ENCODE measurements around the gene MITF.

The MITF gene

DNA sequence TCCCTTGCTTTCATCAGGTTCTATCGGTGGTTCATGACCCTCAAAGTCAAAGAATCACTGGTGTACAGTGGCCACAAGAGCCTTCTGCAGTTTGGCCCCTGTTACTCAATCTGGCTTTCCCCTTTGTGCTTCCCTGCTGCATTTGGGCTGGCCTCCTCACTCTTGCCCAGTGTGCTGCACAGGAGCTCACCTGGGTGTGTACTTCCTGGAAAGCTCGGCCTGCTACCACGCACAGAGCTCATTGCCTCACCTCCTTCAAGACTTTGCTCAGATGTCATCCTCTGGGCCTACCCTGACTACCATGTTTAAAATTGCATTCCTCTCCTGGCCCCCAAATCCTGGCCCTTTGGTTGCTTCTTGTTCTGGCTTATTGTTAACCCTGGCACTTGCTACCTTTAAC is 90.9 kb downstream of the MITF start:
- H3K9me2 ChIP-seq (replicated peaks; ENCODE audit: control insufficient read depth, low read length) = no peaks in the 10 kb centered on the region
- H3K36me3 ChIP-seq (ENCODE audit: control insufficient read depth, low read length) = no peaks in the 10 kb centered on the region
- H3F3A ChIP-seq (ENCODE audit: control insufficient read depth, insufficient read depth) = no peaks in the 10 kb centered on the region
- H3K27ac ChIP-seq (ENCODE audit: low read depth, low read length) = no peak overlapping the region
- H3K4me2 ChIP-seq (ENCODE audit: low read length) = no peak overlapping the region
- H3K4me1 ChIP-seq (ENCODE audit: control insufficient read depth, low read length) = no peaks in the 10 kb centered on the region
- no peaks in the 10 kb centered on the region for H3K9me3 ChIP-seq (ENCODE audit: control insufficient read depth, insufficient read depth, low read length)
- H3K4me3 ChIP-seq (ENCODE audit: low read length) = no peak overlapping the region
- no peaks in the 10 kb centered on the region for H4K20me1 ChIP-seq (ENCODE audit: control insufficient read depth, insufficient read depth, low read depth, low read length)
- no peaks in the 10 kb centered on the region for H3K27me3 ChIP-seq (ENCODE audit: control insufficient read depth, low read length)
- H3K79me2 ChIP-seq (ENCODE audit: control insufficient read depth, low read length) = no peaks in the 10 kb centered on the region
- no peak for TF ChIP-seq EZH2phosphoT487 (IDR thresholded peaks at IDR 0.05; ENCODE audit: borderline replicate concordance, low read length)
- TF ChIP-seq, protein P1, sequence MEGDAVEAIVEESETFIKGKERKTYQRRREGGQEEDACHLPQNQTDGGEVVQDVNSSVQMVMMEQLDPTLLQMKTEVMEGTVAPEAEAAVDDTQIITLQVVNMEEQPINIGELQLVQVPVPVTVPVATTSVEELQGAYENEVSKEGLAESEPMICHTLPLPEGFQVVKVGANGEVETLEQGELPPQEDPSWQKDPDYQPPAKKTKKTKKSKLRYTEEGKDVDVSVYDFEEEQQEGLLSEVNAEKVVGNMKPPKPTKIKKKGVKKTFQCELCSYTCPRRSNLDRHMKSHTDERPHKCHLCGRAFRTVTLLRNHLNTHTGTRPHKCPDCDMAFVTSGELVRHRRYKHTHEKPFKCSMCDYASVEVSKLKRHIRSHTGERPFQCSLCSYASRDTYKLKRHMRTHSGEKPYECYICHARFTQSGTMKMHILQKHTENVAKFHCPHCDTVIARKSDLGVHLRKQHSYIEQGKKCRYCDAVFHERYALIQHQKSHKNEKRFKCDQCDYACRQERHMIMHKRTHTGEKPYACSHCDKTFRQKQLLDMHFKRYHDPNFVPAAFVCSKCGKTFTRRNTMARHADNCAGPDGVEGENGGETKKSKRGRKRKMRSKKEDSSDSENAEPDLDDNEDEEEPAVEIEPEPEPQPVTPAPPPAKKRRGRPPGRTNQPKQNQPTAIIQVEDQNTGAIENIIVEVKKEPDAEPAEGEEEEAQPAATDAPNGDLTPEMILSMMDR (IDR thresholded peaks at IDR 0.05; ENCODE audit: low read depth, low read length, poor library complexity, severe bottlenecking) = no peak

DNA sequence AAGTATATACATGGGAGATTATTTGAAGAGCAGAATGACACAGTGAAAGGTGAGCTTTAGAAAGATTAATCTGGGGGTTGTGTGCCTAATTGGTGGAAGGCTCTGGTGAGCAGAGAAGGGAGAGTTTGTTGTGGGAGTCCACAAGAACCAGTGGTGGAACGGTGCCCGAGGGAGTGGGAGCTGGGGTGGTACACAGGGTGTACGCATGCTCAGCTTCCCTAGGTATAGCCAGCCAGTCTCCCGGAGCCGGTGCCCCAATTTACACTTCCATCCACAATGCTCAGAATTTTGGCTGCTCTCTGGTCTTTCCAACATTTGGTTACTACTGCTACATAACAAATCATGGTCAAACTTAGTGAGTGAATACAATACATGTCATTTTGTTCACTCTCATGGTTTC is 92.5 kb downstream of the MITF start:
- no peaks in the 10 kb centered on the region for H3K36me3 ChIP-seq (ENCODE audit: control insufficient read depth, low read length)
- no peak overlapping the region for H3K27ac ChIP-seq (ENCODE audit: low read depth, low read length)
- no peak overlapping the region for H3K4me2 ChIP-seq (ENCODE audit: low read length)
- no peaks in the 10 kb centered on the region for H3K4me1 ChIP-seq (ENCODE audit: control insufficient read depth, low read length)
- TF ChIP-seq, protein P1 (IDR thresholded peaks at IDR 0.05; ENCODE audit: low read depth, low read length, poor library complexity, severe bottlenecking) = no peak
- no peak for TF ChIP-seq EZH2phosphoT487 (IDR thresholded peaks at IDR 0.05; ENCODE audit: borderline replicate concordance, low read length)
- H3K27me3 ChIP-seq (ENCODE audit: control insufficient read depth, low read length) = no peaks in the 10 kb centered on the region
- no peaks in the 10 kb centered on the region for H4K20me1 ChIP-seq (ENCODE audit: control insufficient read depth, insufficient read depth, low read depth, low read length)
- H3K4me3 ChIP-seq (ENCODE audit: low read length) = no peak overlapping the region
- H3K9me3 ChIP-seq (ENCODE audit: control insufficient read depth, insufficient read depth, low read length) = no peaks in the 10 kb centered on the region
- H3K79me2 ChIP-seq (ENCODE audit: control insufficient read depth, low read length) = no peaks in the 10 kb centered on the region
- no peaks in the 10 kb centered on the region for H3F3A ChIP-seq (ENCODE audit: control insufficient read depth, insufficient read depth)
- no peaks in the 10 kb centered on the region for H3K9me2 ChIP-seq (replicated peaks; ENCODE audit: control insufficient read depth, low read length)

DNA sequence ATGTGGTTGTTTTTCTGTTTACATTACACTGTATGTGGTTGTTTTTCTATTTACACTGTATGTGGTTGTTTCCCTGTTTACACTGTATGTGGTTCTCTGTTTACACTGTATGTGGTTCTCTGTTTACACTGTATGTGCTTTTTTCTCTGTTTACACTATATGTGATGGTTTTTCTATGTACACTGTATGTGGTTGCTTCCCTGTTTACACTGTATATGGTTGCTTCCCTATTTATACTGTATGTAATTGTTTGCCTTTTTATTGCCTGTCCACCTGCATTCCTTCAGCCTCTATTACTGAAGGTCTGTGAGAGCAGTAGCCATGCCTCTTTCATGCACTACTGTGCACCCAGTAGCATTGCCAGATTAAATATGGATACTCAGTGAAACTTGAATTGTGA is 94.3 kb downstream of the MITF start:
- no peak overlapping the region for H3K27ac ChIP-seq (ENCODE audit: low read depth, low read length)
- no peaks in the 10 kb centered on the region for H3K9me2 ChIP-seq (replicated peaks; ENCODE audit: control insufficient read depth, low read length)
- no peaks in the 10 kb centered on the region for H3F3A ChIP-seq (ENCODE audit: control insufficient read depth, insufficient read depth)
- no peaks in the 10 kb centered on the region for H4K20me1 ChIP-seq (ENCODE audit: control insufficient read depth, insufficient read depth, low read depth, low read length)
- no peak overlapping the region for H3K4me2 ChIP-seq (ENCODE audit: low read length)
- no peak overlapping the region for H3K4me3 ChIP-seq (ENCODE audit: low read length)
- H3K79me2 ChIP-seq (ENCODE audit: control insufficient read depth, low read length) = no peaks in the 10 kb centered on the region
- H3K4me1 ChIP-seq (ENCODE audit: control insufficient read depth, low read length) = no peaks in the 10 kb centered on the region
- no peaks in the 10 kb centered on the region for H3K9me3 ChIP-seq (ENCODE audit: control insufficient read depth, insufficient read depth, low read length)
- TF ChIP-seq, protein P1 (IDR thresholded peaks at IDR 0.05; ENCODE audit: low read depth, low read length, poor library complexity, severe bottlenecking) = no peak
- no peak for TF ChIP-seq EZH2phosphoT487 (IDR thresholded peaks at IDR 0.05; ENCODE audit: borderline replicate concordance, low read length)
- no peaks in the 10 kb centered on the region for H3K27me3 ChIP-seq (ENCODE audit: control insufficient read depth, low read length)
- no peaks in the 10 kb centered on the region for H3K36me3 ChIP-seq (ENCODE audit: control insufficient read depth, low read length)

DNA sequence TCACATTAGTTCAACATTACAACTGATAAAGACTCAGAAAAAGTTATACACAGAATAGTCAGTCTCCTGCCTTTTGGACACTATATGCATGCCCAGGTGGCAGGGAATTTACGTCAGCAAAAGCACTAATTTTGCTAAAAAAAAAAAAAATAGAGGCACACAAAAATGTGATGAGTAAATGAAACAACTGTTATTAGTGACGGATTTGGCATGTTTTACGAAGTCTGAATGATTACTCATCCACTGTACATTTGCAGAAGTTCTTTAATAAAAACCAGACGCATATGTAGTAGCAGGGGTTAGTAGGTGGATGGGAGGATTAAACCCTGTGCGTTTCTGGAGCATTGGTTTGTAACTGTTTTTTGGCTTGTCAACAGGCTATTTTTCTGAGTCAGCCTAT is 99.0 kb downstream of the MITF start:
- Histone ChIP-seq H3K4me3 (ENCODE audit: low read length) (no peak overlapping the region), H3K4me2 (ENCODE audit: low read length) (no peak overlapping the region), H4K20me1 (ENCODE audit: control insufficient read depth, insufficient read depth, low read depth, low read length) (no peaks in the 10 kb centered on the region)

More for the DNA sequence above, 99.0 kb downstream of the MITF start:
- Histone ChIP-seq H3F3A (ENCODE audit: control insufficient read depth, insufficient read depth) (no peaks in the 10 kb centered on the region), H3K4me1 (ENCODE audit: control insufficient read depth, low read length) (no peaks in the 10 kb centered on the region), H3K9me2 (replicated peaks; ENCODE audit: control insufficient read depth, low read length) (no peaks in the 10 kb centered on the region), H3K79me2 (ENCODE audit: control insufficient read depth, low read length) (no peaks in the 10 kb centered on the region), H3K27ac (ENCODE audit: low read depth, low read length) (no peak overlapping the region), H3K9me3 (ENCODE audit: control insufficient read depth, insufficient read depth, low read length) (no peaks in the 10 kb centered on the region), H3K27me3 (ENCODE audit: control insufficient read depth, low read length) (no peaks in the 10 kb centered on the region), H3K36me3 (ENCODE audit: control insufficient read depth, low read length) (no peaks in the 10 kb centered on the region)
- TF ChIP-seq EZH2phosphoT487 (IDR thresholded peaks at IDR 0.05; ENCODE audit: borderline replicate concordance, low read length) = no peak
- TF ChIP-seq, protein P1 (IDR thresholded peaks at IDR 0.05; ENCODE audit: low read depth, low read length, poor library complexity, severe bottlenecking) = no peak
